ENCODE data around the gene SPRR5. TPM values are rescaled to one million over a fixed set of nuclear protein-coding genes. Genes with fewer than 3 reads are reported as not detected.

The SPRR5 gene
- total and polyA plus RNA-seq, 2 donors (not counting 1 experiment from before 2014, with no cell fraction given): not detected

- Histone ChIP-seq H3K36me3 (ENCODE audit: control insufficient read depth, insufficient read depth, low read length) (no peaks in the 10 kb centered on the region), H3K4me2 (ENCODE audit: extremely low read depth, insufficient read depth, low read length) (no peak overlapping the region), H3K4me1 (ENCODE audit: control insufficient read depth, extremely low read depth, insufficient read depth, low read length) (no peaks in the 10 kb centered on the region), H3K9ac (ENCODE audit: insufficient read depth, low read length) (no peak overlapping the region), H3K9me3 (ENCODE audit: control insufficient read depth, insufficient read depth, low read depth, low read length) (no peaks in the 10 kb centered on the region), H2AFZ (ENCODE audit: low read length) (no peak overlapping the region), H4K20me1 (ENCODE audit: control insufficient read depth, extremely low read depth, insufficient read depth, low read length) (no peaks in the 10 kb centered on the region), H3K79me2 (ENCODE audit: control insufficient read depth, insufficient read depth, low read length) (no peaks in the 10 kb centered on the region), H3K27ac (ENCODE audit: insufficient read depth, low read length) (no peak overlapping the region), H3K27me3 (ENCODE audit: control insufficient read depth, insufficient read depth, low read length) (peaks cover 3% of the 10 kb centered on the region), H3K4me3 (replicated peaks in 1 of 4; ENCODE audit: control extremely low read depth in 1 of 4, insufficient read depth in 1 of 4, low read depth in 3 of 4, low read length in 4 of 4) (no peak overlapping the region)
- no peak for DNase-seq (ENCODE audit: low read depth in 2 of 2)
- TF ChIP-seq, protein P1, sequence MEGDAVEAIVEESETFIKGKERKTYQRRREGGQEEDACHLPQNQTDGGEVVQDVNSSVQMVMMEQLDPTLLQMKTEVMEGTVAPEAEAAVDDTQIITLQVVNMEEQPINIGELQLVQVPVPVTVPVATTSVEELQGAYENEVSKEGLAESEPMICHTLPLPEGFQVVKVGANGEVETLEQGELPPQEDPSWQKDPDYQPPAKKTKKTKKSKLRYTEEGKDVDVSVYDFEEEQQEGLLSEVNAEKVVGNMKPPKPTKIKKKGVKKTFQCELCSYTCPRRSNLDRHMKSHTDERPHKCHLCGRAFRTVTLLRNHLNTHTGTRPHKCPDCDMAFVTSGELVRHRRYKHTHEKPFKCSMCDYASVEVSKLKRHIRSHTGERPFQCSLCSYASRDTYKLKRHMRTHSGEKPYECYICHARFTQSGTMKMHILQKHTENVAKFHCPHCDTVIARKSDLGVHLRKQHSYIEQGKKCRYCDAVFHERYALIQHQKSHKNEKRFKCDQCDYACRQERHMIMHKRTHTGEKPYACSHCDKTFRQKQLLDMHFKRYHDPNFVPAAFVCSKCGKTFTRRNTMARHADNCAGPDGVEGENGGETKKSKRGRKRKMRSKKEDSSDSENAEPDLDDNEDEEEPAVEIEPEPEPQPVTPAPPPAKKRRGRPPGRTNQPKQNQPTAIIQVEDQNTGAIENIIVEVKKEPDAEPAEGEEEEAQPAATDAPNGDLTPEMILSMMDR (conservative IDR thresholded peaks at IDR 0.05 in 1 of 2, IDR thresholded peaks at IDR 0.05 in 1 of 2; ENCODE audit: low read depth in 1 of 2, low read length in 2 of 2): no peak
- TF ChIP-seq EZH2 (IDR thresholded peaks at IDR 0.05; ENCODE audit: low read length, missing control alignments): no peak
Measured at GRCh38 chr1:152997901-152998300, 50.9 kb downstream of the SPRR5 start.

DNA sequence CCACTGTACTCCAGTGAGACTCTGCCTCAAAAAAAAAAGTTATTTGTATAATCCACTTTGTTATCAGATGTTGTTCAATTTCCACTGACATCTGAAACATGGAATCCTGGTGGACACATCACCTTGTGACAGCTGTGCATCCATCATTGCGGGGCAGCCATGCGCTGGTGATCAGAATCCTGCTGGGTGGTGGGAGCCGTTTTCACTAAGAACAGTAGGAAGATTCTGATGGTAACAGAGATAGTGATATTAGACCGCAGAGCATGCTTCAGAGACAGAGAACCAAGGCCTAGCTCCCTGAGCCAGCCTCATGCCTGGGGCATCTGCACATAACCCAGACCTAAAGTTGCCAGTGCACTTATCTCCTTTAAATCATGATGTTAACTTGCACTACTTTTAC lies 51.5 kb downstream of the SPRR5 start:
- Histone ChIP-seq H3K79me2 (ENCODE audit: control insufficient read depth, insufficient read depth, low read length) (no peaks in the 10 kb centered on the region), H2AFZ (ENCODE audit: low read length) (no peak overlapping the region), H3K9ac (ENCODE audit: insufficient read depth, low read length) (no peak overlapping the region), H3K4me2 (ENCODE audit: extremely low read depth, insufficient read depth, low read length) (no peak overlapping the region), H3K27ac (ENCODE audit: insufficient read depth, low read length) (no peak overlapping the region), H3K27me3 (ENCODE audit: control insufficient read depth, insufficient read depth, low read length) (peaks cover 3% of the 10 kb centered on the region), H3K4me1 (ENCODE audit: control insufficient read depth, extremely low read depth, insufficient read depth, low read length) (no peaks in the 10 kb centered on the region), H4K20me1 (ENCODE audit: control insufficient read depth, extremely low read depth, insufficient read depth, low read length) (no peaks in the 10 kb centered on the region), H3K9me3 (ENCODE audit: control insufficient read depth, insufficient read depth, low read depth, low read length) (no peaks in the 10 kb centered on the region), H3K36me3 (ENCODE audit: control insufficient read depth, insufficient read depth, low read length) (no peaks in the 10 kb centered on the region), H3K4me3 (replicated peaks in 1 of 4; ENCODE audit: control extremely low read depth in 1 of 4, insufficient read depth in 1 of 4, low read depth in 3 of 4, low read length in 4 of 4) (no peak overlapping the region)
- DNase-seq (ENCODE audit: low read depth in 2 of 2): no peak
- TF ChIP-seq, protein P1 (conservative IDR thresholded peaks at IDR 0.05 in 1 of 2, IDR thresholded peaks at IDR 0.05 in 1 of 2; ENCODE audit: low read depth in 1 of 2, low read length in 2 of 2): no peak
- no peak for TF ChIP-seq EZH2 (IDR thresholded peaks at IDR 0.05; ENCODE audit: low read length, missing control alignments)

Other genes starting within 250 kb of the SPRR5 start
- 0.33 TPM in 1 of 2 replicates, not detected in the other for gene LCE2A, start 248.9 kb upstream of the SPRR5 start, total RNA-seq
- 0.91 and 8.1 TPM in 2 replicates for gene LCE2A, start 248.9 kb upstream of the SPRR5 start, polyA plus RNA-seq
- gene LCE4A, start 239.0 kb upstream of the SPRR5 start, total RNA-seq: not detected in 2 replicates
- not detected in 2 replicates for gene LCE4A, start 239.0 kb upstream of the SPRR5 start, polyA plus RNA-seq
- gene KPRP, start 189.2 kb upstream of the SPRR5 start, total RNA-seq: not detected in 2 replicates
- gene KPRP, start 189.2 kb upstream of the SPRR5 start, polyA plus RNA-seq: 0.33 and 0.63 TPM in 2 replicates
- not detected in 2 replicates for gene LCE1F, start 172.1 kb upstream of the SPRR5 start, total RNA-seq
- gene LCE1F, start 172.1 kb upstream of the SPRR5 start, polyA plus RNA-seq: not detected in 2 replicates
- gene LCE1E, start 160.9 kb upstream of the SPRR5 start, total RNA-seq: not detected in 2 replicates
- 0.08 and 0.14 TPM in 2 replicates for gene LCE1E, start 160.9 kb upstream of the SPRR5 start, polyA plus RNA-seq
- gene LCE1D, start 150.5 kb upstream of the SPRR5 start, total RNA-seq: not detected in 2 replicates
- not detected in 2 replicates for gene LCE1D, start 150.5 kb upstream of the SPRR5 start, polyA plus RNA-seq
- not detected in 2 replicates for gene LCE1C, start 140.6 kb upstream of the SPRR5 start, total RNA-seq
- gene LCE1C, start 140.6 kb upstream of the SPRR5 start, polyA plus RNA-seq: not detected in 2 replicates
- not detected in 2 replicates for gene LCE1B, start 135.2 kb upstream of the SPRR5 start, total RNA-seq
- not detected in 2 replicates for gene LCE1B, start 135.2 kb upstream of the SPRR5 start, polyA plus RNA-seq
- gene LCE1A, start 119.7 kb upstream of the SPRR5 start, total RNA-seq: not detected in 2 replicates
- not detected in 2 replicates for gene LCE1A, start 119.7 kb upstream of the SPRR5 start, polyA plus RNA-seq
- not detected in 2 replicates for gene LCE6A, start 104.3 kb upstream of the SPRR5 start, total RNA-seq
- not detected in 2 replicates for gene LCE6A, start 104.3 kb upstream of the SPRR5 start, polyA plus RNA-seq
- not detected in 2 replicates for gene LCE7A, start 87.2 kb upstream of the SPRR5 start, total RNA-seq
- gene LCE7A, start 87.2 kb upstream of the SPRR5 start, polyA plus RNA-seq: not detected in 2 replicates
- 0.17 TPM in 1 of 2 replicates, not detected in the other for gene SMCP, start 68.9 kb upstream of the SPRR5 start, total RNA-seq
- 0.12 TPM in 1 of 2 replicates, not detected in the other for gene SMCP, start 68.9 kb upstream of the SPRR5 start, polyA plus RNA-seq
- gene IVL, start 38.7 kb upstream of the SPRR5 start, total RNA-seq: not detected in 2 replicates
- 0.10 and 0.34 TPM in 2 replicates for gene IVL, start 38.7 kb upstream of the SPRR5 start, polyA plus RNA-seq
- gene SPRR4, start 23.4 kb downstream of the SPRR5 start, total RNA-seq: not detected in 2 replicates
- gene SPRR4, start 23.4 kb downstream of the SPRR5 start, polyA plus RNA-seq: not detected in 2 replicates
- not detected in 2 replicates for gene SPRR1A, start 36.9 kb downstream of the SPRR5 start, total RNA-seq
- not detected in 2 replicates for gene SPRR1A, start 36.9 kb downstream of the SPRR5 start, polyA plus RNA-seq
- not detected in 2 replicates for gene SPRR3, start 54.5 kb downstream of the SPRR5 start, total RNA-seq
- not detected in 2 replicates for gene SPRR3, start 54.5 kb downstream of the SPRR5 start, polyA plus RNA-seq
- not detected in 2 replicates for gene SPRR1B, start 84.0 kb downstream of the SPRR5 start, total RNA-seq
- gene SPRR1B, start 84.0 kb downstream of the SPRR5 start, polyA plus RNA-seq: not detected in 2 replicates
- not detected in 2 replicates for gene SPRR2D, start 93.9 kb downstream of the SPRR5 start, total RNA-seq
- not detected in 2 replicates for gene SPRR2D, start 93.9 kb downstream of the SPRR5 start, polyA plus RNA-seq
- gene SPRR2A, start 110.3 kb downstream of the SPRR5 start, total RNA-seq: not detected in 2 replicates
- not detected in 2 replicates for gene SPRR2A, start 110.3 kb downstream of the SPRR5 start, polyA plus RNA-seq
- gene SPRR2B, start 124.4 kb downstream of the SPRR5 start, total RNA-seq: not detected in 2 replicates
- gene SPRR2B, start 124.4 kb downstream of the SPRR5 start, polyA plus RNA-seq: not detected in 2 replicates
- not detected in 2 replicates for gene SPRR2E, start 147.3 kb downstream of the SPRR5 start, total RNA-seq
- gene SPRR2E, start 147.3 kb downstream of the SPRR5 start, polyA plus RNA-seq: not detected in 2 replicates
- gene SPRR2F, start 166.3 kb downstream of the SPRR5 start, total RNA-seq: not detected in 2 replicates
- gene SPRR2F, start 166.3 kb downstream of the SPRR5 start, polyA plus RNA-seq: not detected in 2 replicates
- gene SPRR2G, start 203.7 kb downstream of the SPRR5 start, total RNA-seq: not detected in 2 replicates
- not detected in 2 replicates for gene SPRR2G, start 203.7 kb downstream of the SPRR5 start, polyA plus RNA-seq

All from fibroblast of lung (primary cell).